ENCODE results near the gene LEMD2. TPM values are rescaled to one million over a fixed set of nuclear protein-coding genes. Genes with fewer than 3 reads are reported as not detected.

LEMD2 gene
- total RNA-seq, 1 donor from 2014 or later, result 78.0 TPM

DNA sequence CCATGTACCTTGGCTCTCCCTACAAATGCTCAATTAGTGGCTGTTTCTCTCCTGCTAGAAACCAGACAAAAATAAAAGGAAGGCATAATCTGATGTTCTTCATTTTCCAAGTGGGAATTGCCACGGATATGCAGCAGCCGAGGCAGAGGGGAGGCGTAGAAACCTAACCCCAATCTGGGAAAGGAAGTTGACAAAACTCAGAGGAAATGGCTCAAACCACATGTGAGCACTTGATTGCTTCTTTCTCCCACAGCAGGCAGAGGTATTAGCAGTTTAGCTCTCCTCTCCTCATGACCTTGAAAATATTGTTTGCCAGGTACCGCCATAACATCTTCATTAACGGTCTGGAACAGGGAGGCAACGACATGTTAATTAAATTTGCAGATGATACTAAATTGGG, 18.7 kb upstream of the LEMD2 start:
- H3K4me3 ChIP-seq (ENCODE audit: low read depth, low read length), result no peak overlapping the region
- DNase-seq (ENCODE audit: low read depth), result no peak
- no peaks in the 10 kb centered on the region for H3K36me3 ChIP-seq (ENCODE audit: control insufficient read depth, insufficient read depth, low read length)
- TF ChIP-seq, protein P1, sequence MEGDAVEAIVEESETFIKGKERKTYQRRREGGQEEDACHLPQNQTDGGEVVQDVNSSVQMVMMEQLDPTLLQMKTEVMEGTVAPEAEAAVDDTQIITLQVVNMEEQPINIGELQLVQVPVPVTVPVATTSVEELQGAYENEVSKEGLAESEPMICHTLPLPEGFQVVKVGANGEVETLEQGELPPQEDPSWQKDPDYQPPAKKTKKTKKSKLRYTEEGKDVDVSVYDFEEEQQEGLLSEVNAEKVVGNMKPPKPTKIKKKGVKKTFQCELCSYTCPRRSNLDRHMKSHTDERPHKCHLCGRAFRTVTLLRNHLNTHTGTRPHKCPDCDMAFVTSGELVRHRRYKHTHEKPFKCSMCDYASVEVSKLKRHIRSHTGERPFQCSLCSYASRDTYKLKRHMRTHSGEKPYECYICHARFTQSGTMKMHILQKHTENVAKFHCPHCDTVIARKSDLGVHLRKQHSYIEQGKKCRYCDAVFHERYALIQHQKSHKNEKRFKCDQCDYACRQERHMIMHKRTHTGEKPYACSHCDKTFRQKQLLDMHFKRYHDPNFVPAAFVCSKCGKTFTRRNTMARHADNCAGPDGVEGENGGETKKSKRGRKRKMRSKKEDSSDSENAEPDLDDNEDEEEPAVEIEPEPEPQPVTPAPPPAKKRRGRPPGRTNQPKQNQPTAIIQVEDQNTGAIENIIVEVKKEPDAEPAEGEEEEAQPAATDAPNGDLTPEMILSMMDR (IDR thresholded peaks at IDR 0.05; ENCODE audit: insufficient read depth, low read length, poor library complexity, severe bottlenecking), result no peak
- H3K27me3 ChIP-seq (ENCODE audit: control insufficient read depth, insufficient read depth, low read length), result peaks cover 29% of the 10 kb centered on the region

DNA sequence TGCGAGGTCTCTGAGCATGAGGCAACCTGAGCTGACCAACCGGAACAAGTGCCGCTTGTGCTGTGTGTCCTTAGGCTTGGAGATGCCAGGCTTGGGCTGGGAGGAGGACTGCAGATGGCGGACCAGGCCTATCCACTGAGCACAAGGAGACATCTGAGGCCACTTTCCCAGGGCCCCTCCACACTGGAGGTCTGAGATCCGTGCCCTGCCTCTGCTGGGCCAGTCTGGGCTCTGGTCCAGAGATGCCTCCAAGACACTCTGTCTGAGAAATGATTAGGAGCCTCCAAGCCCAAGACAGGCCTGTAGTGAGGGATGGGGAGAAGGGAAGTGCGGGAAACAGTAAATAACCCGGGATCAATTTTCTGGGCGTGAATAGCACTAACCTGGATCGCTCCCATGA, 17.9 kb upstream of the LEMD2 start:
- TF ChIP-seq, protein P1 (IDR thresholded peaks at IDR 0.05; ENCODE audit: insufficient read depth, low read length, poor library complexity, severe bottlenecking), result no peak
- Histone ChIP-seq H3K36me3 (ENCODE audit: control insufficient read depth, insufficient read depth, low read length) (no peaks in the 10 kb centered on the region), H3K4me3 (ENCODE audit: low read depth, low read length) (no peak overlapping the region), H3K27me3 (ENCODE audit: control insufficient read depth, insufficient read depth, low read length) (peaks cover 32% of the 10 kb centered on the region)
- no peak for DNase-seq (ENCODE audit: low read depth)

DNA sequence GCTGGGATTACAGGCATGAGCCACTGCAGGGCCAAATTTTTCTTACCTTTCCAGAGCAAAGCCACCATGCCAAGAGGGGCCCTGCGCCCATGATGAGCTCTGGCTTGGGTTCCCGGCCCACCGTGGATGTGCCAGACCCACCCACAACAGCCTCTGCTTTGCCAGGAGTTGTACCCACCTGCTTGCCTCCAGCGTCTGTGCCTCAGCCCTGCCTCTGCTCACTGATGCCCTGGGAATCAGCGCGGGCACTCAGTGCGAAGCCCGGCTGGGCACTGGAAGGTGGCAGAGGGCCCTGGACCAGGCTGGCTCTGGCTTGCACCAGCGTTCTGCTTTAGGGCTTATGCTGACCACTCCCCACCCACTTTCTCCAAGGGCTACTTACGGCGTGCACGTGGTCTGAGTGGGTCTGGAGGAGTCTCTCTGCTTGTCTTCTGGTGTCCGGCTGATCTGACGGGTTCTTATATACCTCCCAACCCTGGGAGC, 14.7 kb upstream of the LEMD2 start, which contains the start of gene MLN:
Gene MLN (minus strand): TSS at position 433 of the 483 bp plus-strand sequence. CDS start 2,840 bp downstream, outside the sequence.
- TF ChIP-seq, protein P1 (IDR thresholded peaks at IDR 0.05; ENCODE audit: insufficient read depth, low read length, poor library complexity, severe bottlenecking), result no peak
- no peak for DNase-seq (ENCODE audit: low read depth)
- H3K27me3 ChIP-seq (ENCODE audit: control insufficient read depth, insufficient read depth, low read length), result peaks cover 36% of the 10 kb centered on the region
- no peak within 1 kb of the TSS for H3K4me3 ChIP-seq (ENCODE audit: low read depth, low read length)
- H3K36me3 ChIP-seq (ENCODE audit: control insufficient read depth, insufficient read depth, low read length), result no peaks in the 10 kb centered on the region

DNA sequence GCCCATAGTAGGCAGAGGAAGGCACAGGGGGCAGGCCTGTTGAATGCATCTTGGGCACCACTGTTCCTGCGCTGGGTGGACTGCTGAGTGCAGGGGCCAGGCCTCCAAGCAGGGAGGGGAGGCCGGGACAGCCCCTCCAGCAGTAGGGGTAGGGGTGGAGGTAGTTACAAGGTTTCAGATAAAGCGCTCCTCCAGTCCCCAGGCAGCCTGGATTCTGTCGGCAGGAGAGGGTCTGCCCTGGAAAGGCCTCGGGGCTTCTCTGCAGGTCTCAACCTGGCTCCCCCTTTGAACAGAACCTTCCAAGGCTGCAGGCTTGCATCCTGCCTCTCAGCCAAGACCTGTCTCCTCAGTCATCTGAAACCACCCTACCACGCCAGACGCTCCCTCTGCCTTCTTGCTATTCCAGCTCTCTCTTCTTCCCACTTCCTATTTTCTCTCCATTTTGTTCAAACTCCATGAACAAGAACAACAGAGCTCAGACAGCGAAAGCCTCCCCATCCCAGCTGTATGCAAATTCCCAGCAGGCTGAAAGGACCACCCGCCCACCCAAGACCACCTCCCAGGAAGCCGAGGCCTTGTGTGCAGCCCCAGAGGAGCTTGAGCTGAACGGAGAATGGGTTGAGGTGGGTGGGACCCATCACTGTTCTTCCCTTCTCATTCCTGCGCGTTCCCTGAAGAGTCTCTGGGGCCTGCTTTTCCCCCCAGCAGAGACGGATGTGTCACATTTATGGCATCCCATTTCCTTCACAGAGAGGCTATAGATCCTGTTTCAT, 13.4 kb upstream of the LEMD2 start:
- no peak for DNase-seq (ENCODE audit: low read depth)
- H3K4me3 ChIP-seq (ENCODE audit: low read depth, low read length), result no peak overlapping the region
- H3K27me3 ChIP-seq (ENCODE audit: control insufficient read depth, insufficient read depth, low read length), result peaks cover 27% of the 10 kb centered on the region
- no peaks in the 10 kb centered on the region for H3K36me3 ChIP-seq (ENCODE audit: control insufficient read depth, insufficient read depth, low read length)
- TF ChIP-seq, protein P1 (IDR thresholded peaks at IDR 0.05; ENCODE audit: insufficient read depth, low read length, poor library complexity, severe bottlenecking), result no peak

DNA sequence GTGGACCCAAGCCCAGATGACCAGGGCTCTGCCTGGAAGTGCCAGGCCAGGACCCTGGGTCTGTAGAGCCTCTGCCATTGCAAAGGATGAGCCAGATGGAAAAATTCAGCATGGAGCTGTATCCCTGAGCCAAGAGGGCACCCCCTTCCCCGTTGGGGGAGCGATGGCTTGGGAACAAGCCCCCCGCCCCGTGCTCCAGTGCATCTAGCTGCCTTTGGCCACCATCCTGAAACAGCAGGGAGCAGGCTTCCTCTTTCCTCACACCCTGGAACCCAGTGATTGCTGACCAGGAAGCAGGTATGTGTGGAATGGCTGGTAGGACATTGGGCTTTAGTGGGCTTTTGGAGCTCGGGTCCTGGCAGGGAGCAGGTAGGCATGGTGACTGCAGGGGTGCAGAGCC, 12.7 kb upstream of the LEMD2 start:
- H3K27me3 ChIP-seq (ENCODE audit: control insufficient read depth, insufficient read depth, low read length), result peaks cover 20% of the 10 kb centered on the region
- no peak overlapping the region for H3K4me3 ChIP-seq (ENCODE audit: low read depth, low read length)
- no peak for DNase-seq (ENCODE audit: low read depth)
- H3K36me3 ChIP-seq (ENCODE audit: control insufficient read depth, insufficient read depth, low read length), result no peaks in the 10 kb centered on the region
- TF ChIP-seq, protein P1 (IDR thresholded peaks at IDR 0.05; ENCODE audit: insufficient read depth, low read length, poor library complexity, severe bottlenecking), result no peak
